DMS153 treated with DMSO at 0.1 percent for 48 hours (cell line): Measurements from ENCODE around the gene NR2F2.

Experiments used
- DNase-seq: peaks from one replicate; lab custom pipeline; 2025; ENCODE audit not compliant: unreplicated experiment; lab: John Stamatoyannopoulos, UW

NR2F2 gene

DNA sequence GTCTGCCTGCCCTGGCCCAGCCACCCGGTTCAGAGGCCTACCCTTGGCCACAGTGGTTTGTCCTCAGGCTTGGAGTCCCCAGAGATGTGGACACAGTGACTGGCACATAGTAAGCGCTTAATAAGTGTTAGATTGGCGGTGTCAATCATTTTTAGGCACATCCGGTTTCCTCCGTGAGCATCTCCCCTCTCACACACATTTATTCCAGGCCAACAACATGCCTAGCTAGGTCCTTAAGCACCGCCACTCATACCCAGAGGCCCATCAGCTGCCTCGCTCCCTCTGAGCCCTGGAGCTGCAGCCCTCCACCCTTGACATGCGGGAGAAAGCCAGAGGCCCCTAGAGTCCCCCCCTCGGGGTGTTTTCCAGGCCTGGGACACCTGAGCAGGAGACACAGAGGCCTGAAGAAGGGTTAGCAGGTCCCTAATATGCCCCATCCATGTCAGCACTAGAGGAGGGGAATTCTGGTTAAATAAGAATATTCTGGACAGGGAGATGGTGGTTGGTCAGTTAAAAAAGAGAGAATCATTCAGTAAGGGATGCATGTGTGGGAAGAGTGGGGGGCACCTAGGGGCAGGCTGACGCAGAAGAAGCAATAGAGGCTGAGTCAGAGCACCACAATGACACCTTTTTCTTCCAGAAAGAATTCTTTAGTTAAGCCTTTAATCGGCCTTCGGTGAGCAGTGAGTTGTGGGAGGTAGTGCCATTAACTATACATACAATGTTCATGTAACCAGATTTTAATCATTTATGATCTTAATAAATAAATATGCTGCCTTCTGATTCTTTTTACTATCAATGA, 22.3 kb downstream of the NR2F2 start:
- DNase-seq, result no peak

DNA sequence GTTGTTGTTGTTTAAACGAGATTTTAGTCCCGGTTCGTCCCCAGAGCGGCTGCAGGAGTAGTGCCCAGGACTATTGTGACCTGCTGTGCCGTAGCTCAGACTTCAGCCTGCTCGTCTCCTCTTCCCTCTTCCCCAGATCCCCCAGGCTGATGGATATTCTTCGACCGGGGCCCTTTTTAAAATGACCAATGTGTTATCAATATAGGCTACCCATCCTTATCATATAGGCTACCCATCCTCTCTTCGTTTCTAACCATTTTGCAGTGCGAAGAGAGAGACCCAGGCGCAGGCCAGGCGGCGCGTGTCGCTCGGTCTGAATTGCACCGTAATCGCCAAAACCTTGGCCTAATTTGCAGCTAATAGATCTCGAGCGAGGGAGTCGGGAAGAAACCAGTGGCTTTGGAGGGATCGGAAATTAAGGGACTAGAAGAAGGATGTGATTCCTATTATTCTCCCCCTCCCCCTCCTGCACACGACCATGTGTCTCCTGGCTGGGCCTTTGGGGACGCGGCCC, 23.0 kb downstream of the NR2F2 start:
- no peak for DNase-seq

DNA sequence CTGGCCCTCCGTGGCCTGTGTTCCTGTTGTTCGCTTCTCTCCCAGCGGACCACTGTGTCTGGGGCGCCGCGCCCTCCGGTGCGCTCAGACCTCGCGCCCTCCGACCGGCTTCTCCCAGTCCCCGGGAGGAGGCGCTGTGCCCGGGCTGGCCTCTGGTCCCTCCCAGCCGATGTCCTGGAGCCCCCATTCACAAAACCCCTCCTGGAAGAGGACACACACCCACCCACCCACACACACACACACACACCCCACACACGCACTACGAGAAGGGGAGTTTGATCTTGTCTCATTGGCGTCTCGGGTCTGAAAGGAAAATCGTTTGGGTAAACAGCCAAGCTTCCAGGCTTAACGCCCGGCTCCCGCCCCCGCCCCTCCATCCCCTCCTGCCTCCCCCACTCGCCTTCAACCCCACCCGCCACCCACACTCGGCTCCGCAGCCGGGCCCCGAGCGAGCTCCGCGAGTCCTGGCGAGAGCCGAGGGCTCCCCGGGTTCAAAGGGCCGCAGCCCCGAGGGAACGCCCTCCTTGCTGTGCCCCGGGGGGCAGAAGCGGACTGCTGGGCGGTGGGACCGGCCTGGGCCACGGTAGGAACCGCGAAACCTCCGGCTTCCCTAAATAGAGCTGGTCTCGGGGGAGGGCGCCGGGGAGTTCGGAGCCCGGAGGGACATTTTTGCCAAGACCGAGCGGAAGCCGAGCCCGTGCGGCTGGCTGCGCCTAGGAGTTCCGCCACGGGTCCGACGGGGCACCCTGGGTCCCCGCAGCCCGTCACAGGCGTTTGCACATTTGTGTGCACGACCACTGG, 23.6 kb downstream of the NR2F2 start:
- DNase-seq, result no peak

- no peak for DNase-seq
Measured at GRCh38 chr15:96354731-96355567, 24.4 kb downstream of the NR2F2 start.

DNA sequence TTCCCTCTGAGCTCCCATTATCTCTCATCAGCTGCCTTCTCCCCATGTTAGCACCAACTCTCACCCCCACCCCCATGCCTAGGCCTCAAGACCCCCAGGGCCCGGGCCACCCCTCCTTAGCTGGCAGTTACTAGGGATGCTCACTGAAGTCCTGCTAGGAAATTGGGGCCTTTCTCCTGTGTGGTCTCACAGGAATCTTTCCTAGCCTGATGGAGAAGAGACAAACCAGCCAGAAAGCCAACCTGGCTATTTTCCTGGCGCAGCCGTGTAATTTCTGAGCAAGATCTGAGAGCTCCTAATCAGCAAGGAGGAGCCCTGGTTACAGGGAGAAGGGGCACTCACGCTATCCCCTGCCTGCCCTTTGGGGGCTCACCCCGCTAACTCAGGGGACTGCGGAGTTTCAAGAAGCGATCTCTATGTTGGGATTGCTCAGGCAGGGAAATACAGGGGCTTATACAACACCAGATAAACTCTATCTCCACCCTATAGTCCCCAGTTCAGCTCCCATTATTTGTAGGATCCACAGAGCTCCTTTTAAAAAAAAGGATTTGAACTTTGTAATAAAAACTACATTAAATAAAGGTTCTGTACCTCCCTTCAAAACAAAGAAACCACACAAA, 25.2 kb downstream of the NR2F2 start:
- DNase-seq, result no peak

DNA sequence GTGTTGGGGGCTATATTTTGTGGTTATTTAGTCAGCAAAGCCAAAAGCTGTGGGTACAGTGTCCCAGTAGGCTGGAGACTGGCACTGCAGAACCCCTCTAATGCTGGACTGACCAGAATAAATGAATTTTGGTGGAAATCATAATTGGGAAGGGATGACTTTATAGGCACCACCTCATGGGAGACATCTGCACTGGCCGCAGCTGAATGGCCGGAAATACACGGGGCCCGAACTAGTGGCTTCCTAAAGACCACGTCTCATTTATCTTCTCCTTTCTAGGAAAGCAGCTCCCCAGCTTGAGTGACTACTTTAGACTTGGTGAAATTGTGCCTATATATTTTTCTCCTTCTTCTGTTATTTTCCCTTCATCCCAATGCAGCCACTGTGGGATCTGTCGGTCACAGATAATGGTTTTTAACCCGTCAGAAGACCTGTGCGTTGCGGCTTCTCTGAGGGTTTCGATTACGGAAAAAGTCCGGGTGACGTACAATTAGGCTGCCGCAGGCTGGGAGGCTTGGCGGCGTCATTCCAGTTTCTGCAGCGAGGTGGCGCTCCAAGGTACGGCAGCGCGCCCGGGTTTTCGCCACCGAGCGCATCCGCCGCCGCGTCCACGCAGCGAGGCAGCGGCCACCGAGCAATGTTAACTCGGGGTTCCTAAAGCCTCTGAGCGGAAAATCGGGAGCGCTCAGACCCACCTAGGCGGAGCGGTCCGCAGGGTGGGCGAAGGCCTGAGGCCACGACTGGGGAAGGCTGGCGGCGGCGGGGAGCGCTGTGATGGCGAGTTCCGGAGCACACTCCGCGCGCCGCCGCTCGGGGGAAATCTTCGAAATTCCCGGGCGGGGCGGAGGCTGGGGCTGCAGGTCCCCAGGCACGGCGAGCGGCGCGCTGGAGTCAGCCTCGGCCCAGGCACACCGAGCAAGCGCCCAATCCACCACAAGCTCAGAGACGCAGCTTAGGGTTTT, 26.3 kb downstream of the NR2F2 start:
- DNase-seq, result no peak

GRCh38 chr15:96358001-96358801, 27.7 kb downstream of the NR2F2 start:
- DNase-seq, result no peak

- DNase-seq, result no peak
Measured at GRCh38 chr15:96358821-96359615, 28.5 kb downstream of the NR2F2 start.

- DNase-seq, result no peak
Measured at GRCh38 chr15:96359616-96360521, 29.4 kb downstream of the NR2F2 start.

- DNase-seq, result no peak
Measured at GRCh38 chr15:96360581-96361308, 30.2 kb downstream of the NR2F2 start.

DNA sequence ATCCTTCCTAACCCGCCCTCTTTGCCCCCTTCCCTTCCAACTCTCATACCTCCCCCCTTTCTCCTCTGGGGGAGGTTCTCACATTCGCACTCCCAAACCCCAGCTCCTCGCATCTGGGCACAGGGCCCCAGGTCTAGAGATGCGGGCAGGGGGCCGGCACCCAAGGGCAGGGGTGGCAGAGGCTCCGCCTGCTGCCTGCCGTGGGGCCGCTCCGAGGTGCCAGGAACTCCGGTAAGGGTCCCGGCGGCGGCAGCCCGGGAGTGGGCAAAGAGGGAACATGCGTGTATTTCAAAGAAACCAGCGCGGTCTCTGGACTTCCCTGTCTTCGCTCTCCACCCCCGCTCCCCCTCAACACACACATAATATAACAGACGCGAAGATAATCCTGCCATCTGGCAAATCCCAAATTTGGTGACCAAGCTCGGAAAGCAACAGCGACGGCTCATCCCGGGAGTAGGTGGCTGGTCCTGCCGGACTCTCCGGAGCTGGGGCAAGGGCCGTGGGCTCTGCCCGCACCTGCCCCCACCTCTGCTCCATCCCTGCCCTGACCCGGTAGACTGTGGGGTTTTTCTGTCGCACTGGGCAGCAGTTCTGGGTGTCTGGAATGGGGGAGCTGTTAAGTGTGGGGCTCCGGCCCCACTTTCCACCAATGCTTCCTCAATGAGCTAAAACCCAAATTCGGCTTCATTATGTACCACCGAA, 31.0 kb downstream of the NR2F2 start:
- no peak for DNase-seq

DNA sequence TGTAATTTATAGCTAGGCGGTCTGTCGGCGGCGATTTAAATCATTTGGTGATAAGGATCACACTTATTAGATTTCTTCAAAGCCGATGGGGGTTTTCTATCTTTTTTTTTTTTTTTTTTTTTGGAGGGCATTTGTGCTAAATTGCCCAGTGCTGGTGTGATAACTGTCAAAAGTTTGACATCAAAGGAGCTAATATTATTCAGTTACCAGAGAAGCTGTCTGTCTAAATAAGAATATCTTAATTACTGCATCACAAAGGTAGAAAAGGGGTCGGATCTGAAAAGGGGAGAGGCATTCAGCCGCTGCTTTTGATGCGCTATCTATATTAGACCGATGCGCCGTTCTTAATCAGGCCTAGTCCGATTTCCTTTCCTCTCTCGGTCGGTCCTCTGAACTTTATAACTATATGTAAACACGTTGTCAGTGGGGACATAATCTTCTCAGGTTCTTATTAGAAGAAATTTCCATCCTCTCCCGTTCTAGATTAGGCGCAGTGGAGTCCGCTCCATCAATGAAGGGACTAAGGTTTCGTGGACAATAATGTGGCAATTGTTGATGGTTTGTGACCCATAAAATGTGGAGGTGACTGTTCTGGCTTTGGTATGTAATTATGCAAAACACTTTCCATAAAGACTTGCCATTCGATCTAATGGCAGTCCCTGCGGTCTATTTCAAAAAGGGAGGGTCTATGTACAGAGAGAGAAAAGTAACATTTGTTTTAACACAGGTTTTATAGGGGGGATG, 31.7 kb downstream of the NR2F2 start:
- no peak for DNase-seq

DNA sequence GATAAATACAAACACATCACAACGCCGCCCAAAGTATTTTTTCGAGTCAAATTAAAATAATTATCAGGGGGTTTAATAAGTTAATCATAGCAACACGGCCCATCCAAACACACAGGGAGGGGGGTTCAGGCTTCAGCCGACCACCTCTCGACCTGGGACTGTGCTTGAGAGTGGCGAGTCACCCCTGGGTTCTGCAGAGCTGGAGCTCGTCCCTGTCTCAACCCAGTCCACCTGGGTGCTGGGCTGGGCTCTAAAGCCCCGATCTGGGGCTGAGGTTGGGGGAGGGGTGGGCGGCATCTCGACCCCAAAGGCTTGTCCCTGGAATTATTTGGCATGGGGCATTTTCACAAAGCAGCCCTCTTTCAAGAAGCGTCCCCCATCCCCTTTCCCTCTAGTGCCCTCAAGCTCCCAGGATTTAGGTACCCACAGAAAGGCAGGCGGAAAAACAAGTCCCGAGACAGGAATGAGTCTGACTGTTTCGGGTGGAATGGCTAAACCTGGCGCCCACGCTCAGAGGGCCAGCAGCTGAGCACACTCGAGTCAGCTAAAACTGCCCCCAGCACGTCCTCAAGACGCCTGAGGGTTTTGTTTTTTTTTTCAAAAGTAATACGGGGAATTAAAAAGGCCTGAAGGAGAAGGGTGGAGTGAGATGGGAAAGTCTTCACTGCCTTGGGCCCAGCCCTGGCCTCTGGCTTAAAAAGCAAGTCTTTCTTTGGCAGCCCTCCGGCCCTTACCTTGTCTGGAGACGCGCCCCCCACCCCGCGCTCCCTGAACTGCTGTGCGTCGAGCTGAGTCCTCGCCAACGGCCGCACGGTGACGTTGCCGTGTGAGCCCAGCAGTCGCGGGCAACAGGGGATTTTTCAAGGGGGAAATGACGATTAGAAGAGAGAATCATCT, 32.5 kb downstream of the NR2F2 start:
- DNase-seq, result no peak

- no peak for DNase-seq
Measured at GRCh38 chr15:96363707-96364106, 33.2 kb downstream of the NR2F2 start.
